ENCODE measurements around the gene ATG14. TPM values are rescaled to one million over a fixed set of nuclear protein-coding genes. Genes with fewer than 3 reads are reported as not detected.
"Not testable (repeated sequence)": the region's sequence is repeated elsewhere in the genome, so short reads cannot be mapped to it uniquely, and the experiment has no call there.

Gene ATG14
- total RNA-seq, 2 experiments from 2014 or later = 5.9 to 6.0 TPM

- H3K4me3 Mint-ChIP-seq = no peak overlapping the region
- no peak overlapping the region for H3K27ac Mint-ChIP-seq
- H3K4me1 Mint-ChIP-seq = peaks cover 29% of the 10 kb centered on the region
- peaks cover 41% of the 10 kb centered on the region for H3K36me3 Mint-ChIP-seq
- no peak for DNase-seq
- H3K9me3 Mint-ChIP-seq = peaks cover 2% of the 10 kb centered on the region
- H3K27me3 Mint-ChIP-seq = no peaks in the 10 kb centered on the region
Measured at GRCh38 chr14:55383541-55384140, 28.0 kb downstream of the ATG14 start.

DNA sequence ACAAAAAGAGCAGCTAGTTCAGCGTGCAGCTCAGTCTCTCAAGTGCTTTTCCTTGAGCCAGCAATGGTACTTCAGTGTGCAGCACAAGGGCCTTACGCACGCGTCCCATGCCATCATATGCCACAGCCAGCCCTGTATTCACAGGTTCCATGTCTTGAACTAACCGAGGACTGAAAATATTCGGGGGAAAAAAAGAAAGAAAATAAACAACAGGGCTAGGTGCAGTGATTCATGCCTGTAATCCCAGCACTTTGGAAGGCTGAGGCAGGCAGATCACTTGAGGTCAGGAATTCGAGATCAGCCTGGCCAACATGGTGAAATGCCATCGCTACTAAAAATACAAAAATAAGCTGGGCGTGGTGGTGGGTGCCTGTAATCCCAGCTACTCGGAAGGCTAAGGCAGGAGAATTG lies 28.6 kb downstream of the ATG14 start:
- peaks cover 37% of the 10 kb centered on the region for H3K36me3 Mint-ChIP-seq
- not testable (repeated sequence) for H3K4me3 Mint-ChIP-seq, H3K27me3 Mint-ChIP-seq, H3K27ac Mint-ChIP-seq, DNase-seq, H3K9me3 Mint-ChIP-seq
- H3K4me1 Mint-ChIP-seq = peaks cover 29% of the 10 kb centered on the region

GRCh38 chr14:55382483-55382882 lies 29.1 kb downstream of the ATG14 start:
- DNase-seq = no peak
- Mint-ChIP-seq H3K4me1 (peaks cover 26% of the 10 kb centered on the region), H3K27ac (no peak overlapping the region), H3K27me3 (no peaks in the 10 kb centered on the region), H3K4me3 (no peak overlapping the region), H3K36me3 (peaks cover 35% of the 10 kb centered on the region), H3K9me3 (peaks cover 2% of the 10 kb centered on the region)

DNA sequence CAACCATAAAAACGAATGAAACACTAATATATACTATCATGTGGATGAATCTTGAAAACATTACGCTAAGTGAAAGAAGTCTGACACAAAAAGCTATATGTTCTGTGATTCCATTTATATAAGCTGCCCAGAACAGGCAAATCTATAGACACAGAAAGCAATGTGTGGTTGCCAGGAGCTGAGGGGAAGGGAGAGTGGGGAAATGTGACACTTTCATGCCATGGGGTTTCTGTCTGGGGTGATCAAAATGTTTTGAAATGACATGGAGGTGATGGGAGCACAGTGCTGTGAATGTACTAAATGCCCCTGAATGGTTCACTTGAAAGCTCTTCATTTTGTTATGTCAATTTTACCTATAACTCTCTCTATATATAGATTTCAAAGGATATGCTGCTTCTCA lies 30.1 kb downstream of the ATG14 start:
- Mint-ChIP-seq H3K27me3 (no peaks in the 10 kb centered on the region), H3K4me3 (no peak overlapping the region), H3K9me3 (peaks cover 2% of the 10 kb centered on the region), H3K36me3 (peaks cover 38% of the 10 kb centered on the region), H3K4me1 (peaks cover 20% of the 10 kb centered on the region), H3K27ac (peak overlapping the region; percentile 54)
- DNase-seq = no peak

DNA sequence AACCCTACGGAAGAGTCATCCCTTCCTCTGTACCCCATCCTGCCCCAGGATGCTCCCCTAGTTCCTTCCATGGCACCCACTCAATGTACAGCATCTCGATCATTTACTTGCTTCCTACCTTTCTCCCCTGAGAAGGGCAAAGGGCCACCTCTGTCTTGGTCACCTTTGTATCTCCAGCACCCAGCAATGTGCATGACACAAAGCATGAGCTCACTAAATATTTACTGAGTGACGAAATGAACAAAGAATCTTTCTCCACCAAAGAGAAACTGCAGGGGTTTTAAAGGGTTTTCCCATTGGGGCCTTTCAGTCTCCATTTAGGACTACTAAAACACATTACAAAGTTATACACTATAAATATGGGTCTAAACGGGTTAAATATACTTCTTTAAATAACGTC lies 30.6 kb downstream of the ATG14 start:
- no peak overlapping the region for H3K27ac Mint-ChIP-seq
- no peaks in the 10 kb centered on the region for H3K27me3 Mint-ChIP-seq
- DNase-seq = no peak
- peaks cover 2% of the 10 kb centered on the region for H3K9me3 Mint-ChIP-seq
- no peak overlapping the region for H3K4me3 Mint-ChIP-seq
- H3K36me3 Mint-ChIP-seq = peaks cover 40% of the 10 kb centered on the region
- peaks cover 20% of the 10 kb centered on the region for H3K4me1 Mint-ChIP-seq

- no peak overlapping the region for H3K27ac Mint-ChIP-seq
- DNase-seq = no peak
- H3K4me1 Mint-ChIP-seq = peaks cover 36% of the 10 kb centered on the region
- no peaks in the 10 kb centered on the region for H3K9me3 Mint-ChIP-seq
- H3K4me3 Mint-ChIP-seq = no peak overlapping the region
- peaks cover 51% of the 10 kb centered on the region for H3K36me3 Mint-ChIP-seq
- H3K27me3 Mint-ChIP-seq = no peaks in the 10 kb centered on the region
Measured at GRCh38 chr14:55377236-55377635, 34.4 kb downstream of the ATG14 start.

GRCh38 chr14:55374771-55375170 lies 36.9 kb downstream of the ATG14 start:
- Mint-ChIP-seq H3K4me1 (peaks cover 38% of the 10 kb centered on the region), H3K27me3 (no peaks in the 10 kb centered on the region), H3K9me3 (no peaks in the 10 kb centered on the region), H3K4me3 (peak overlapping the region; percentile 60), H3K27ac (peak overlapping the region; percentile 99), H3K36me3 (peaks cover 48% of the 10 kb centered on the region)
- DNase-seq = no peak

DNA sequence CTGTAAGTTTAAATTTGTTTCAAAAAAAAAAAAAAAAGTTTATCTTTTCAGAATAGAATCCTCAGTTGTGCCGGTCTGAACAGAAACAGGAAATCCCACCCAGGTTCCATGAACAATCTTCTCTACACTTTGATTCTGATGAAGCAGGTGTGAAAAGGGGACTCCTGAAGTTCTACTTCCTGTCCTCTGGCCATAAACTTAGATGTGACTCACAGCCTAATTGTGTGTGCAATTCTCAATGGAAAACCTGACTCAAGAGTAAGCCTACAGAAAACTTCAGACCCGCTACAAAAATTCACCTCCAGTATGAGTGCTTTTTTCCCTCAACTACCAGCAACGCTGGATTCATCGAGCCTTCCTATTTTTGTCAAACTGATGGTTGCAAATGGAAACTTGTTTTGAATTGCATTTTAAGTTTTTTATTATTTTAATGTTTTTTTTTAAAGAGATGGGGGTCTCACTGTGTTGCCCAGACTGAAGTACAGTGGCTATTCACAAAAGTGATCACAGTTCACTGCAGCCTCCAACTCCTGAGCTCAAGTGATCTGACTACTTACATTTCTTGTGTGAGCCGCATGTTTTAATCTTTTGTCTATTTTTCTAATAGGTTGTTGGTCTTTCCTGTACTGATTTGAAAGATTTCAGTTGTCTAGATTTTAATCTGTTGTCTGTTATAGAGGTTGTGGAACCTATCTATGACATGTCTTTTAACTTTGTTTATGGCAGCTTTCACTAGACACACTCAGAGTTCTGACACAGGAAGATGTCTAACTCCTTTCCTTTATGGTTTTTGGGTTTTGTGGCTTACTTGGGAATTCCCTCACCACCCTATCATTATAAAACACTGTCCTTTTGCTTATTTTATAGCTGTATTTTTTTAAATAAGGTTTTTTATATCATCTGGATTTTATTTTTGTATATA lies 37.6 kb downstream of the ATG14 start:
- Mint-ChIP-seq H3K4me3 (peak overlapping the region; percentile 62), H3K4me1 (peaks cover 38% of the 10 kb centered on the region), H3K36me3 (peaks cover 53% of the 10 kb centered on the region), H3K27ac (peak overlapping the region; percentile 99), H3K27me3 (no peaks in the 10 kb centered on the region), H3K9me3 (no peaks in the 10 kb centered on the region)
- peak; percentile 38 for DNase-seq

GRCh38 chr14:55372825-55373224 lies 38.8 kb downstream of the ATG14 start:
- Mint-ChIP-seq H3K27me3 (no peaks in the 10 kb centered on the region), H3K4me1 (peaks cover 38% of the 10 kb centered on the region), H3K9me3 (no peaks in the 10 kb centered on the region), H3K36me3 (peaks cover 59% of the 10 kb centered on the region), H3K27ac (peak overlapping the region; percentile 99), H3K4me3 (peak overlapping the region; percentile 4)
- no peak for DNase-seq

GRCh38 chr14:55372423-55372822 lies 39.2 kb downstream of the ATG14 start:
- no peak for DNase-seq
- Mint-ChIP-seq H3K27ac (peak overlapping the region; percentile 99), H3K4me3 (no peak overlapping the region), H3K36me3 (peaks cover 61% of the 10 kb centered on the region), H3K4me1 (peaks cover 38% of the 10 kb centered on the region), H3K9me3 (no peaks in the 10 kb centered on the region), H3K27me3 (no peaks in the 10 kb centered on the region)

- H3K36me3 Mint-ChIP-seq = peaks cover 51% of the 10 kb centered on the region
- no peak for DNase-seq
- no peaks in the 10 kb centered on the region for H3K27me3 Mint-ChIP-seq
- no peaks in the 10 kb centered on the region for H3K9me3 Mint-ChIP-seq
- peaks cover 34% of the 10 kb centered on the region for H3K4me1 Mint-ChIP-seq
- H3K4me3 Mint-ChIP-seq = no peak overlapping the region
- peak overlapping the region; percentile 45 for H3K27ac Mint-ChIP-seq
Measured at GRCh38 chr14:55370883-55371455, 40.7 kb downstream of the ATG14 start.

GRCh38 chr14:55366271-55366670 lies 45.4 kb downstream of the ATG14 start:
- Mint-ChIP-seq H3K27me3 (no peaks in the 10 kb centered on the region), H3K36me3 (peaks cover 32% of the 10 kb centered on the region), H3K27ac (no peak overlapping the region), H3K4me3 (no peak overlapping the region), H3K4me1 (peaks cover 8% of the 10 kb centered on the region), H3K9me3 (no peaks in the 10 kb centered on the region)
- no peak for DNase-seq

- Mint-ChIP-seq H3K9me3 (peaks cover 1% of the 10 kb centered on the region), H3K4me1 (peaks cover 6% of the 10 kb centered on the region), H3K27ac (no peak overlapping the region), H3K4me3 (no peak overlapping the region), H3K27me3 (no peaks in the 10 kb centered on the region), H3K36me3 (peaks cover 12% of the 10 kb centered on the region)
- no peak for DNase-seq
Measured at GRCh38 chr14:55361190-55361589, 50.4 kb downstream of the ATG14 start.

DNA sequence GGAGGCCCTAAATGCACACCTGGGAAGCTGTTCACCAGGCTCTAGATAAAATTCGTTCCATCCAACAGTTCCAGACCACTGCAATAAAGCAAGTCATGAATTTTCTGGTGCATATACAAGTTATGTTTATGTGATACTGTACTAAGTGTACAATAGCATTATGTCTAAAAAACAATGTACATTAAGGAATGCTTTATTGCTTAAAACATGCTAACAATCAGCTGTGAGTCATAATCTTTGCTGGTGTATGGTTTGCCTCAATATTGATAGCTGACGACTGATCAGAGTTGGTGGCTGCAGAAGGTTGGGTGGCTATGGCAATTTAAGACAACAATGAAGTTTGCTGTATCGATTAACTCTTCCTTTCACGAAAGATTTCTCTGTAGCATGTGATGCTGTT lies 52.3 kb downstream of the ATG14 start:
- Mint-ChIP-seq H3K27ac (no peak overlapping the region), H3K9me3 (peaks cover 1% of the 10 kb centered on the region), H3K4me1 (peaks cover 6% of the 10 kb centered on the region), H3K36me3 (peaks cover 11% of the 10 kb centered on the region), H3K4me3 (no peak overlapping the region), H3K27me3 (no peaks in the 10 kb centered on the region)
- no peak for DNase-seq

GRCh38 chr14:55356913-55357312 lies 54.7 kb downstream of the ATG14 start:
- Mint-ChIP-seq H3K36me3 (peaks cover 4% of the 10 kb centered on the region), H3K4me3 (no peak overlapping the region), H3K4me1 (peaks cover 11% of the 10 kb centered on the region), H3K9me3 (peaks cover 1% of the 10 kb centered on the region), H3K27ac (no peak overlapping the region), H3K27me3 (no peaks in the 10 kb centered on the region)
- no peak for DNase-seq
